Stimulated activated CD4-positive, alpha-beta T cell treated with anti-CD3 and anti-CD28 coated beads, Interleukin-2, amount 100 ng/mL, for 24 hours (primary cell): Measurements from ENCODE around the gene MCF2L.

Experiments used
- DNase-seq, 2 donors: peaks; one replicate each; pipeline ENCODE4 v3.0.0-alpha.2; 2020

Gene MCF2L

DNA sequence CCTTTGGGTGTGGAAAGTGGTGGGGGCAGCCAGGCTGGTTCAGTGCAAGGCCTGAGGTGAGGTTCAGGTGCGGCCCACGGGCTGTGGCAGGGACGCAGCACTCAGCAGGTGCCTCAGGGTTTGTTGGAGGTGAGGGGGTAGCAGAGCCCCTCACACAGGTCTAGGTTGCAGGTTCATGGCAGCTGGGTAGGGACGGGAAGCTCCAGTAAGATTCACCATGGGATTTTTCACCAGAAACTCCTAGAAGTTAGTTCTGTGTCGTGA lies 14.0 kb downstream of the MCF2L start:
- no peak for DNase-seq

- DNase-seq = no peak
Measured at GRCh38 chr13:112983428-112984196, 14.6 kb downstream of the MCF2L start.

- DNase-seq = no peak
Measured at GRCh38 chr13:112984501-112984900, 15.5 kb downstream of the MCF2L start.

DNA sequence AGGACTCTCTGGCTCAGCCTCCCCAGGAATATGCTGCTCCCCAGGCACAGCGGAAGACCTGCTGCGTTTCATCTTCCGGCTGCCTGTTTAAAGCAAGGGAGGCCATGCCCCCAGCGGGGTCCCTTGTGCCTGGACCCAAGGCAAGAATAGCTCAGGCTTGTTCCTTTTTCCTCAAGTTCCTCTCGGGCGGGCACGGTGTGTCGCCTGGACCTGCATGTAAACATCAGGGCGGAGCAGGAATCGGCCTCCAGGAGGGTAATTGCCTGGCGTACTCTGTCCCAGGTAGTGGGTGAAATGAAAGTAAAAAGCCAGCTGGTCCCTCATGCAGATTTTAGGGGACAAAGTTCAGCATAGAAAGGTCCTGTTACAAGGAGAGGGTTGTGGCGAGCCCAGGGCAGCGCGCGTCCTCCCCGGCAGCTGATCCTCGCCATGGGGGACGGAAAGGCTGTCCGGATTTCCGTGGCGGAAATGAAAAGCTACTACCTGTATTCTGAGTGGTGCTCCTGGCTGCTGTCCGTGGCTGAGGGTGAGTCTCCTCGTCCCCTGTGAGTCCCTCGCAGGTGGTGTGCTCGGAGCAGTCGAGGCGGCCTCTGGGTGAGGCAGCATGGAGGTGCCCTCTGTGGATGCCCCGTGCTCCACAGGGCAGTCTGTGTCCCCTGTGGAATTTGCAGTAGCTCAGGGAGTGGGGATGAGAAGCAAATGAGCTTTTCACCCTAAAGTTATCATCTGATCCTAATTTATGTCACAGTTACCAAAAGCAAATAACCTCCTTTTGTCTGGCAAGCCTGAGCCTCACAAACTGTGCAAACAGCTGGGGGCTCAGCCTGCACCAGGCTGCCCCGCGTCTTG lies 16.2 kb downstream of the MCF2L start:
- no peak for DNase-seq

- no peak for DNase-seq
Measured at GRCh38 chr13:112985803-112986408, 16.9 kb downstream of the MCF2L start.

DNA sequence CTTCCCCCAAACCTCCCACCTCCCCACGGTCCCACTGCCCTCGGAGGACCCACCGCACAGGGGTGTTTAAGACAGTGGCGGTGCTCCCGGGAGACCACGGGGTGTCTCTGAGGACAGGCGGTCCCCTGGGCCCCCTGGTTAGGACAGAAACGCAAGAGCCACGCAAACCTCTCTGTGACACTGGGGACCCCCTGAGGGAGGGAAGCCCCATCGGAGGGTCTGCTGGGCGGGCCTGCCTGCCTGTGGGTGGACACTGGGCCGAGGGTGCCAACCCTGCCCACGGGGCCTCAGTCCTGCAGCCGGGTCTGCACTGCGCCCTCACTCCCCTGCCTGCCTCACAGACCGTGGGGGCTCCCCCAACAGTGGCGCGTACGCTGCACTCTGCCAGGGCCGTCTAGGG lies 17.5 kb downstream of the MCF2L start:
- no peak for DNase-seq

GRCh38 chr13:112986946-112987681 lies 18.1 kb downstream of the MCF2L start:
- DNase-seq = no peak

DNA sequence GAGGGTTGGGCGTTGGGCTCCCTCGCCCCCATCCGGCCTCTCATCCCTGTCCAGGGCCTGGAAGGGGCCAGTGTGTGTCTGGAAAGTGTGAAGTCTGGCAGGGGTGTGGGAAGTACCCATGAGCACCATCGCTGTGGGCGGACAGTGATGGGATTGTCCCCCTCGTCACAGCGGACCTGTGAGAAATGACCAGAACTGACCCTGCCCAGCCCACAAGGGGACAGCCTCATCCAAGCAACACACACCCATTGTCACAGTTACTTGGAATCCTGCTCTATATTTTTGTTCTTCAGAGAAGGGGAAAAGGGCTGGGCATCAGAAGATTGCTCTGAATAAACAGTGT lies 18.6 kb downstream of the MCF2L start:
- DNase-seq = no peak

GRCh38 chr13:112990783-112991182 lies 21.8 kb downstream of the MCF2L start:
- no peak for DNase-seq

DNA sequence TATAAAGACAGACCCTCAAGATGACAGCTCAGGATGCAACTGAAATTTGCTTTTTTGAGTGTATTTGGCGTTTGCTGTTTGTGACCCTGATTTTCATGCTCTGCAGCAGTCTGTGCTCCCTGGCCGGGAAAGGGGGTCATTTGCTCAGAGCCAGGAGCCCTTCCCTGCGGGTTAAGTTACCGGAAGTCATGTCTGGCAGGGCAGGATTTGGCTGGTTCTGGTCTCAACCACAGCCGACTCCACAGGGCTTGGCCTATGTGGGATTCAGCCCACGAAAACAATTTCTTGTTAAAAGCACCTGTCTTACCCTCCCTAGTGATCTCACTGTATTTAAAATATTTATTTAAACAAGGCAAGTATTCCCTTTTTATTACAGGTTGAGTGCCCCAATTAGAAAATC lies 22.6 kb downstream of the MCF2L start:
- DNase-seq = no peak

- DNase-seq = no peak
Measured at GRCh38 chr13:112992931-112993680, 24.1 kb downstream of the MCF2L start.

DNA sequence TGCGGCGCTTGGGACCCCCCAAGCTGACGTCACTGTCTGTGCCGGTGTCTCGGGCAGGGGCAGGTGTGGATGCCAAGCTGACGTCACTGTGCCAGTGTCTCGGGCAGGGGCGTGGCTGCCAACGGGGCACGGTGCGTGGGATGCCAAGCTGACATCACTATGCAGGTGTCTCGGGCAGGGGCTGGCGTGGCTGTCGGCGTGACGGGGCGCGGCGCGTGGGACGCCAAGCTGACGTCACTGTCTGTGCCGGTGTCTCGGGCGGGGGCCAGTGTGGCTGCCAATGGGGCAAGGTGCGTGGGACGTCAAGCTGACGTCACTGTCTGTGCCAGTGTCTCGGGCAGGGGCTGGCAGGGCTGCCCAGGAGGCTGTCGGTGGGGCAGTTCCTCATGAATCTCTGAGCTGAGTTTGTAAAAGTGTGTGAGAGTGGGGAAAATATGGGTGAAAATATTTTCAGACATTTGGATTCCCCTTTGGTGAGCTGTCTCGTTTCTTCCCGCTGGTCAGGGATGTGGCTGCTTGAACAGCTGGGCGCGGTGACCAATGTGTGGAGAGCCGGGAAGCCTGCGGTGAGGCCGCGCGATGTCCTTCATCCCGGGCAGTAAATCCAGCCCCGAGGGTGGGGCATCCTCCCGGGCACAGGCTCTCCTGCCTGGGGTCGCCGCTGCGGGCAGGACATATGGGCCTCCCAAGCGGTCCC lies 25.2 kb downstream of the MCF2L start:
- no peak for DNase-seq

GRCh38 chr13:112994781-112995355 lies 25.9 kb downstream of the MCF2L start:
- no peak for DNase-seq

- no peak for DNase-seq
Measured at GRCh38 chr13:112995395-112996191, 26.6 kb downstream of the MCF2L start.

GRCh38 chr13:112996671-112997091 lies 27.7 kb downstream of the MCF2L start:
- no peak for DNase-seq

- DNase-seq = no peak
Measured at GRCh38 chr13:112997188-112998130, 28.4 kb downstream of the MCF2L start.

- DNase-seq = no peak
Measured at GRCh38 chr13:112998521-112999280, 29.7 kb downstream of the MCF2L start.

DNA sequence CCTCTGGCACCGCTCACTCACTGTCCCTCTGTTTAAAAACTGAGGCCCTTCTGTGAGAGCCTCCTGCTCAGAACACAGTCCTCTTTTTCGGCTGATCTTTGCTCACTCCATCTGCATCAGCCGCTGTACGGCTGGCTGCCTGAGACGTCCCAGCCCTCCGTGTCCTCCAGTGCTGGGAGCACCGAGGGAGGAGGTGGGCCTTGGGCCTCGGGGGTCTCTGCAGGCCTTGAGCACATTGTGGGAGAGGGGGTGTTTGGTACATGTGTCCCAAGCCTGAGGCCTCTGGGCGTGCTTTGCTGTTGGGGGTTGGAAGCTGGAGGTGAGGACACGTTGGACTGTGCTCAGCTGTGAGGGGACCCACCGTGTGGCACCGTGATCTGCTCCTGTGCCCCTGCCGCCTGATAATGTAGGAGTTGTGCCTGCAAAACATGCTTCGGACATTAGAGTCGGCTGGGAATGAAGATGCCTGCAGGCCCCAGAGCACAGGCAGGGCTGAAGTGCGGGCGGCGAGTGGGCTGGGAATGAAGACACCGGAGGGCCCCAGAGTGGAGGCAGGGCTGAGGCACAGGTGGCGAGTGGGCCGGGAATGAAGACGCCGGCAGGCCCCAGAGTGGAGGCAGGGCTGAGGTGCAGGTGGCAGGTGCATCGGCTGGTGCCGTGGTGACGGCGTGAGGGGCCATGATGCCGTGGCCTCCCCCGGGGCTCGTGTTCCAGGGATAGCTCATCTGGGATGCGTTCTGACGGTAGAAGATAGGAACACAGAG lies 30.6 kb downstream of the MCF2L start:
- no peak for DNase-seq
